ENCODE results near the gene ALMS1.
"Not testable (repeated sequence)": the region's sequence is repeated elsewhere in the genome, so short reads cannot be mapped to it uniquely, and the experiment has no call there.

The ALMS1 gene, protein sequence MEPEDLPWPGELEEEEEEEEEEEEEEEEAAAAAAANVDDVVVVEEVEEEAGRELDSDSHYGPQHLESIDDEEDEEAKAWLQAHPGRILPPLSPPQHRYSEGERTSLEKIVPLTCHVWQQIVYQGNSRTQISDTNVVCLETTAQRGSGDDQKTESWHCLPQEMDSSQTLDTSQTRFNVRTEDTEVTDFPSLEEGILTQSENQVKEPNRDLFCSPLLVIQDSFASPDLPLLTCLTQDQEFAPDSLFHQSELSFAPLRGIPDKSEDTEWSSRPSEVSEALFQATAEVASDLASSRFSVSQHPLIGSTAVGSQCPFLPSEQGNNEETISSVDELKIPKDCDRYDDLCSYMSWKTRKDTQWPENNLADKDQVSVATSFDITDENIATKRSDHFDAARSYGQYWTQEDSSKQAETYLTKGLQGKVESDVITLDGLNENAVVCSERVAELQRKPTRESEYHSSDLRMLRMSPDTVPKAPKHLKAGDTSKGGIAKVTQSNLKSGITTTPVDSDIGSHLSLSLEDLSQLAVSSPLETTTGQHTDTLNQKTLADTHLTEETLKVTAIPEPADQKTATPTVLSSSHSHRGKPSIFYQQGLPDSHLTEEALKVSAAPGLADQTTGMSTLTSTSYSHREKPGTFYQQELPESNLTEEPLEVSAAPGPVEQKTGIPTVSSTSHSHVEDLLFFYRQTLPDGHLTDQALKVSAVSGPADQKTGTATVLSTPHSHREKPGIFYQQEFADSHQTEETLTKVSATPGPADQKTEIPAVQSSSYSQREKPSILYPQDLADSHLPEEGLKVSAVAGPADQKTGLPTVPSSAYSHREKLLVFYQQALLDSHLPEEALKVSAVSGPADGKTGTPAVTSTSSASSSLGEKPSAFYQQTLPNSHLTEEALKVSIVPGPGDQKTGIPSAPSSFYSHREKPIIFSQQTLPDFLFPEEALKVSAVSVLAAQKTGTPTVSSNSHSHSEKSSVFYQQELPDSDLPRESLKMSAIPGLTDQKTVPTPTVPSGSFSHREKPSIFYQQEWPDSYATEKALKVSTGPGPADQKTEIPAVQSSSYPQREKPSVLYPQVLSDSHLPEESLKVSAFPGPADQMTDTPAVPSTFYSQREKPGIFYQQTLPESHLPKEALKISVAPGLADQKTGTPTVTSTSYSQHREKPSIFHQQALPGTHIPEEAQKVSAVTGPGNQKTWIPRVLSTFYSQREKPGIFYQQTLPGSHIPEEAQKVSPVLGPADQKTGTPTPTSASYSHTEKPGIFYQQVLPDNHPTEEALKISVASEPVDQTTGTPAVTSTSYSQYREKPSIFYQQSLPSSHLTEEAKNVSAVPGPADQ (N-terminal part only)

DNA sequence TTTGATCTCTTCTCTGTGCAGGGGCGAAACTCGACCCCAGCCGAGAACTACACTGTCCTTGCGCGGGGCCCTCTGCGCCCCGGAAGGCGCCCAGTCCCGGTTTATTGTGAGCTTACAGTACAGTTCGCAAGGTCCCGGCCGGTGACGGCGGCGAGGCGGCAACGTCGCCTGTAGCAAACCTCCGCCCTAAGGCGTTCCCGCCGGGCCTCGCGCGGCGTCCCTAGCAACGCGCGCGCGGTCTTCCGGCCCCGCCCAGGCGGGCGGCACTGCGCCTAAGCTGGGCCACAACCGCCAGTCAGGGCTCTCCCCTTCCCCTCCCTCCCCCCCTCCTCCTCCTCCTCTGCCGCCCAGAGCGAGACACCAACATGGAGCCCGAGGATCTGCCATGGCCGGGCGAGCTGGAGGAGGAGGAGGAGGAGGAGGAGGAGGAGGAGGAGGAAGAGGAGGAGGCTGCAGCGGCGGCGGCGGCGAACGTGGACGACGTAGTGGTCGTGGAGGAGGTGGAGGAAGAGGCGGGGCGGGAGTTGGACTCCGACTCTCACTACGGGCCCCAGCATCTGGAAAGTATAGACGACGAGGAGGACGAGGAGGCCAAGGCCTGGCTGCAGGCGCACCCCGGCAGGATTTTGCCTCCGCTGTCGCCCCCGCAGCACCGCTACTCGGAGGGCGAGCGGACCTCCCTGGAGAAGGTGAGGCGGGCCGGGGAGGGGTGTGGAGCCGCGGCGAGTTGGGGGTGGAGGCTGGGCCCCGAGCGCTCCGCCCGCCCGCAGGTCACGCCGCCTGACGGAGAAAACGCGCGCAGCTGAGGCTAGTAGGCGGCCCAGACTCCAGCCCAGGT, at the start of gene ALMS1:
Gene ALMS1, plus strand, starts transcription at position 333 of the 838 bp plus-strand sequence. Its CDS starts 33 bp downstream, at position 366.
- peak; percentile 68 to 91 for DNase-seq

DNA sequence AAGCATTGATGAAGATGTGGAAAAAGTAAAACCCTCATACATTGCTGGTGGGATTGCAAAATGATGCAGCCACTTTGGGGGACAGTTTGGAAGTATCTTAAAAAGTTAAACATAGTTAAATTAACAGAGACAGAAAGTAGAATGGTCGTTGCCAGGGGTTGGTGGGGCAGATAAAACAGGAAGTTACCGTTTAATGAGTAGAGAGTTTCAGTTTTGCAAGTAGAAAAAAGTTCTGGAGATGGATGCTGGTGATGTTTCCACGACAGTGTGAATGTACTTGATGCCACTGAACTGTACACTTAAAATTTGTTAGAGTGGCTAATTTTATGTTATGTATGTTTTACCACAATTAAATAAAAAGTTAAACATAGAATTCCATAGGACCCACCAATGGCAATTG, 47.8 kb upstream of the ALMS1 start:
- no peak for DNase-seq

DNA sequence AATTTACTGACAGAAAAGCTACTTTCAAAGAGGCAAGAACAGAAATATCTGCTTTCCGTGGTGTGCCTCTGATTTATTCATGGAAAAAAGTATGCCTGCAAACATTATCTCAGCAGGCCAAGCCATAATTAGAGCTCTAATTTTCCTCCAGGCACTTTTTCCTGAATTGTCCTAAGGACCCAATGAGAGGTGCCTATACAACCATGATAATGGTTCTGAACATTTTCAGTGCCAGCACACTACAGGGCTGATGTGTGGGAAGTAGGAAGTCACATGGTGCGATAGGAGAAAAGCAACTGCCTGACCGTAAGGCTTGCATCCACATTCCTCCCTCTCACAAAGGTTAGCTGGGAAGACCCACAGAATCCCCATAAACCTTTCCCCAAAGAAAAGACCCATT, 46.4 kb upstream of the ALMS1 start:
- DNase-seq = no peak

DNA sequence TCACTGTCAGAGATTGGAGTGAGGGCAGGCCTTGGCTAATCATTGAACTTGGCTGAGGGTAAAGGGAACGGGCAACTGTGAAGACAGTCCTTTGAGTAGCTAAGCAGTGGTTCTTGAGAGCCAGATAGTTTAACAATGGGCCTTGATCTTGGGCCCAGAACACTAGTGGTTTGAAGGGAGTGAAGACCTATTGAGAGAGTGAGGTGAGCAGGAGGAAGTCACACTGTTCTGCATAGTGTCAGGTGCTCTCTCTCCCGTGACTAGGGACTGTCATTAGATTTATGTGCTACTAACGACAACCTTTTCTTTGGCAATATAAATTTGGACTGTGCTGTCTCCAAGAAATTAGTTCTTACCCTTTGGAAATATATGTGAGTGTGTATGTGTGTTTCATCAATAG, 44.6 kb upstream of the ALMS1 start:
- no peak for DNase-seq

DNA sequence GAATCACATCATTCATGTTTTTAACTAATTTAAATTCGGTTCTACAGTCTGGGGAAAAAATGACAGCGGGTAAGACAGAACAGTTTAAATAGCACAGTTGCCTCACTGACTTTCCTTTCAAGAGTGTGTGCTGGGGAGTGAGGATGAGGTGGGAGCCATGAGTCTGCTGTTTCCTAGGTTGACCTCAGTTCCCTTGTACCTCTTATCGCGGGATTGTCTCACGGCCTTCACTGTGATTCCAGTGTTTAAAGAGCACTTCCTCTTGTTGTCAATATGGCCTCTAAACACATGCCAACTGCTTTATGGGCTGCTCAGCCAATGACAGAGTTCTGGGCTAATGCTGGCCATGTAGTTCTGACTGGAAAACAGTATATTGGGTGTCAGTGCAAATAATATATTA, 41.6 kb upstream of the ALMS1 start:
- DNase-seq = no peak

DNA sequence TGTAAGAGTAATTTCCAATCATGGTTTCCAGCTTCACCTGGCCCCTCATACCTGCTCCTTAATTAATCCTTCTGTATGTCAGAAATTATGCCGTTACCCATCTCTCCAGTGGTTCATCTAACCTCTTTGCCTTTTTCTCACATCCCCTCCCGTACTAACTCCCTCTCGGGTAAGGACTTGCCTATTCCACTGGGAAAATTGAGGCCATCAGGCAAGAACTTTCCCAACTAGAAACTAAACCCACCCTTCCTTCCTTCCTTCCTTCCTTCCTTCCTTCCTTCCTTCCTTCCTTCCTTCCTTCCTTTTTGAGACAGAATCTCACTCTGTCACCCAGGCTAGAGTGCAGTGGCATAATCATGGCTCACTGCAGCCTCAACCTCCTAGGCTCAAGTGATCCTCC, 40.9 kb upstream of the ALMS1 start:
- DNase-seq = not testable (repeated sequence)

DNA sequence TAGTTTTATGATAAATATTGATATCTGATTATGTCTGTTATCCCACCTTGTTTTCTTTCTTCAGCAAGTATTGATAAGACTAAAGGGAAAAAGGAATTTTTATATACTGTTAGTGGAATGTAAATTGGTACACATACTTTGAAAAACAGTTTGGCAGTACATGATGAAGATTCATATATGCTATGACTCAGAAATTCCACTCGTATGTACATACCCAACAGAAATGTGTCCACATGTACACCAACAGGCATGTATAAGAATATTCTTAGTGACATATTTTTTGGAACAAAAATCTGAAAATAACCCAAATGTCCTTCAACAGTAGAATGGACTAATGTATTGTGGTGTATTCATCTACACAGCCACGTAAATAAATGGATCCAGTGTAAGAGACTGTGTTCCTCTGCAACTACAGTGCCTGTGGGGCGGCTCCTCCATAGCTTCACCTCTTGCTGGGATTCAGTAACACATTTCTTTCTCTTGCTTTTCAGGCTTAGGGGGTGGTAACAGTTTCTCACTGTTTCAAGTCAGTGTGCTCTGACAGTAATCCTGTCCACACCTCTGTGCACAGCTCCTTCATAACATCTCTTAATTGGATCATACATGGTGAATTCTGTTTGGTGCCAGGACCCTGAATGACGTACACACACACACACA, 35.5 kb upstream of the ALMS1 start:
- DNase-seq = no peak

DNA sequence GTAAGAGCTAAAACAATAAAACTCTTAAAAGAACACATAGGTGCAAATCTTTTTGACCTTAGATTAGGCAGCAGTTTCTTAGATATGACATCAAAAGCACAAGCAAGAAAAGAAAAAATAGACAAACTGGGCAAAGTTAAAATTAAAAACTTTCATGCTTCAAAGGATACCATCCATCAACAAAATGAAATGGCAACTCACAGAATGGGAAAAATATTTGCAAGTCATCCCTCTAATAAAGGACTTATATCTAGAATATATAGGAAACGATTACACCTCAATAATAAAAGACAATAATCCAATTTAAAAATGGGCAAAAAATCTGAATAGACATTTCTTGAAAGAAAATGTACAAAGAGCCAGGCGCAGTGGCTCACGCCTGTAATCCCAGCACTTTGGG, 29.5 kb upstream of the ALMS1 start:
- DNase-seq = no peak

DNA sequence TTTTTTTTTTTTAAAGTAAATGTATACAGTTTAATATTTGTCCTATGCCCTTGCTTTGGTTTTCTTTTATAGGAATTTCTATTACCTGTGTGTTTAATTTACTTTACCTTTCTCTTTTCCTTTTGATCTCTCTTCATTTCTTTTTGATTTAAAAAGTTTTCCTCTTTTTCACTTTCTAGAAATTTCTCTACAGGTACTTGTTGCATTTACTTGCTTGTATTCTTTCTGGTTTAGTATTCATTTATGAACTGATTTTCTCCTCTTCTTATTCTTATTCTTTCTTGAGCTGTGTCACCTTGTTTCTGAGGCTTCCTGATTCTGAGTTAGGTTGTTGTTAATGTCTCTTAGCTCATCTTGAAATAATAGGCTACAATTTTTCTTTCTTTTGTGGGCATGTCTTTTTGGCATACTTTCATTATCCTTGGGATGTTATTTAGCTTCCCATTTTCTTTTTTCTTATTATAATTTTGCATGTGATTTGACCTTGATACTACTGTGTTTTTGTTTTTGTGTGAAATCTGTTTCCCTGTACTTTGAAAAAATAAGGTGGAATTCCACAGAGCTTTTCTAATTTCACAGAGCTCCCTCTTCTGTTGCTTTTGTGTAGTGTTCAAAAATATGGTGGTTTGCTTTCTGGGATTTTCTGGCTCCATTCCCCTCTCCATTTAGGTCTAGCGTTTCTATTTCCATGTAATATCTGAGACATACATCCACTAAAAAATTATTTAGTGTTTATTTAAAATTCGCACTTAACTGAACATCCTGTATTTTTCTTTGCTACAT, 25.5 kb upstream of the ALMS1 start:
- peak in 1 of 2 experiments; percentile 17 for DNase-seq

DNA sequence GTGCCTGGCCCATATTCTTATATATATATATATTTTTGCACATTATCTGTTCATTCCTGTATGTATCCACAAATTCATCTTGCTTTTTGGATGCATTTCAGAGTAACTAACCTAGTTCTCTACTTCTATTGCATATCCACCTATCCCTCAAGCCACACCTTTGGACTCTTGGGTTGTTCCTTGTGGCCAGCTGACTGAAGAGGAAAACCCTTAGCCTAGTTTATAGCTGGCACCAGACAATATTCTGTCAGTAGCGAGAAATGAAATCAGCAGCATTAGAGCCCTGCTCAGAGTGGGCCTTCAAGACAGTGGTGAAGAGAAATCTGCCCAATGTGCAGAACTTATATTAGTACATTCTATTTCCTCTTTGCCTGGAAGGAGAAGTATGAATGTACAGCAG, 19.6 kb upstream of the ALMS1 start:
- DNase-seq = no peak

DNA sequence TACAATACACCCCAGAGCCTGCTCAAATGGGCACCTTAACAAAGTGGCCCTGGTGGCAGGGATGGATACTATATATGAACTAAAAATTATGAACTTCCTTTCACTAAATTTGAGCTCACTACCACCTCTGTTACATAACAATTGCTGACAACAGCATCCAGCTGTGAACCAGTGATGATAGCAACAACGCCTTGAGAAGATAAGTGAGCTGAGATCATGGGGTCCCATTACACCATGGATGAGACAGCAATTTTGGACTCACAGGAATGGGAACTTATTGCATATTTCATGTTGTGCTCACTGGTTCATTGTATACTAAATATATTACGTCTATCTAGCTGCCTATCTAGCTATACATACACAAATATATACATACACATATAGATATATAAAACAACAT, 16.9 kb upstream of the ALMS1 start:
- no peak for DNase-seq

DNA sequence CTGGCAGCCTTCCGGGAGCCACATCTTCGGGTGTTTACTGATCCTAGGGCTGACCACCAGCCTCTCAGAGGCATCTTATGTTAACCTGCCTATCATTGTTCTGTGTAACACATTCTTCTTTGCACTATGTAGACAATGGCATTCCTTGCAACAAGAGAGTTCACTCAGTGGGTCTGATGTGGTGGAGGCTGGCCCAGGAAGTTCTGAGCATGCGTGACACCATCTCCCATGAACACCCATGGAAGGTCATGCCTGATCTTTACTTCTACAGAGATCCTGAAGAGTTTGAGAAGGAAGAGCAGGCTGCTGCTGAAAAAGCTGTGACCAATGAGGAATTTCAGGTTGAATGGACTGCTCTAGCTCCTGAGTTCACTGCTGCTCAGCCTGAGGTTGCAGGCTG, 15.3 kb upstream of the ALMS1 start:
- DNase-seq = no peak

DNA sequence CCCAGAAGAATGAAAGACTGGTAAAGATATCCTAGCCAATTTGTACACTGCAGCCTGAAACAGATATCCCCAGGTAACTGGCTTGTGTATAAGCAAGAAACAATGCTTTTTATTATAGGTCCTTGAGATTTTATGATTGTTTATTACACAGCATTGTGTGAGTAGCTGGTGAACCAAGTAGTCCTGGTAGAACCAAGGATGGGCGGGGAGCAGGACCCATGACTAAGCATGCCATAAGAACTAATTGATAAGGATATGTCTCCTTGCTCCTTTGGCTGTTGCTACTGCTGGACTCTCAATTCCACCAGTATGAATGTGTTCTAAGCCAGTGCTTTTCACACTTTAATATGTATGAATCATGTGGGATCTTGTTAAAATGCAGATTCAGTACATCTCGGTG, 12.3 kb upstream of the ALMS1 start:
- no peak for DNase-seq

DNA sequence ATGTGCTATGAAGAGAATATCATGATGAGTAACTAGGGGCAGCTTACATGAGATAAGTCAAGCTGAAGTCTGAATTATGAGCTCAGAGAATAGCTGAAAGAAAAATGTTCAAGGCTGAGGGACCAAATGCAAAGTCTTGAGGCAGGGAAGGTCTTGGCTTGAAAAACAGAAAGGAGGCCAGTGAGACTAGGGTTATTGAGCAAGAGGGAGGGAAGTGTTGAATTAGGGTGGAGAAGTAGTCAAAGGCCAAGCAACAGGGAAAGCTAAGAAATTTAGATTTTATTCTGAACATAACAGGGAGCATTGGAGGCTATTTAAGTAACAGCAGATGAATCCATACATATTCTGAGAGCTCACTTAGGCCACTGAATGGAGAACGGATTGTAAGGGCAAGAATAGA, 11.4 kb upstream of the ALMS1 start:
- DNase-seq = no peak

DNA sequence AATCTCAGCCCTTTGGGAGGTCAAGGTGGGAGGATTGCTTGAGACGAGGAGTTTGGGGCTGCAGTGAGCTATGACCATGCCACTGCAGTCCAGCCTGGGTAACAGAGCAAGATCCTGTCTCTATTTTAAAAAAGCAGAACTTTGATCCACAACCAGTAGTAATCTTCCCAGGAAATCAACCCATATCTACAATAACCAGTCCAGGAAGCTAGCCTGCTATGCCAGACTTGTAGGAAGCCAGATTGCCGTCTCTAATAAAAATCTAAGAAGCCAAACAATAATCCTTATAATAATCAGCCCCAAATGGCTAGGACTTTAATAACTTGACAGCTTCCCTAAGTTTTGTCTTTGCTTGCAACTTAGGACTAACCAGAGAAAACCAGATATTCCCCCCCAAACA, 9.0 kb upstream of the ALMS1 start:
- DNase-seq = no peak

DNA sequence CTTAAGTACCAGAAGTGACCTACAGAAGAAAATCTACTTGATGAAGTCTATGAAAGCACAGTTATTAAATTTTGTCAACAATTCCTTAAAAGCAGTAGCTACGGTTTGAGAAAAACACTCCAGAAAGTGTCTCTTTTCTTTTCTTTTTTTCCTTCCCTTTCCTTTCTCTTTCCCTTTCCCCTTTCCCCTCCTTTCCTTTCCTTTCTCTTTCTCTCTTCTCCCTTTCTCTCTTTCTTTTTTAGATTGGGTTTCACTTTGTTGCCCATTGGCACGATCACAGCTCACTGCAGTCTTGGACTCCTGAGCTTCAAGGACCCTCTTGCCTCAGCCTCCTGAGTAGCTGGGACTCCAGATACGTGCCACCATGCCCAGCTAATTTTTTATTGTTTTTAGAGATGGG, 2.6 kb upstream of the ALMS1 start:
- DNase-seq = no peak

DNA sequence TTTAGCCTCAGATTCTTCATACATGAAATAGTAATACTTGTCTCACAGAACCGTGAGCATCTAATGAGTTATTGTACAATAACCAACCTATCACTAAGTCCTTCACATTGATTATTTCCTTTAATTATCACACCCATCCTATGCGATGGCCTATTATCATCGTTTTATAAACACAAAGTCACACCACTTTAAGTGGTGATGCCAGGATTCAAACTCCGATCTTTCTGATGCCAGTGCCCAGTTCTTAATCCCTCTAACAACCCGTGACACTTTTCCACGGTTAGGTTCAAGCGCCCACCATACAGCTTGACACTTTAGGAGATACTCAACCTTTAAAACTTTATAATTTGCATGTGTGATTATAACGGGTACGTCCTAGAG, 523 bp upstream of the ALMS1 start:
- no peak for DNase-seq

DNA sequence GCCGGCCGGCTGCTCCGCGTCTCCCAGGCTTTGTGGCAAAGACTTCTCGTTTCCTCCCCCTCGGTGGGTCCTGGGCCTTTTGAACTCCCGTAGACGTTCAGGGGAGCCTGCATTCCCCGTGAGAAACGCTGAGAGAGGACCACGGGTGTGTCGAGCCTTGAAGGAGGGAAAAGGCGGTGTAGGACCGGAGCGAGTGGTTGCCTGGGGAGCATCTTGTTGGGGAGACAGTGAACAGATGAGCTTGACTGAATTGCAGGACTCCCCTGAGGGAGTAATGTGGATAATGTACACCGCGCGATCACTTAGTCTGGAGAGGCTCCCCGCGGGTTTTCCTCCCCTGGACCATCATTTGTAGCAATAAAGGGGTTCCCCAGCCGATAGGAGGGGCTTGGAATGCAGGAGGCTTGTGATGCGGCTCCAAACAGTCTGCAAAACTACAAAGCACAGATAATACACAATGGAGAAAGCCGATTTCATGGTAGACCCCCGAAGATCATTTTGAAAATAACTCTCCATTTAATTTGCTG, 769 bp downstream of the ALMS1 start:
- no peak for DNase-seq

DNA sequence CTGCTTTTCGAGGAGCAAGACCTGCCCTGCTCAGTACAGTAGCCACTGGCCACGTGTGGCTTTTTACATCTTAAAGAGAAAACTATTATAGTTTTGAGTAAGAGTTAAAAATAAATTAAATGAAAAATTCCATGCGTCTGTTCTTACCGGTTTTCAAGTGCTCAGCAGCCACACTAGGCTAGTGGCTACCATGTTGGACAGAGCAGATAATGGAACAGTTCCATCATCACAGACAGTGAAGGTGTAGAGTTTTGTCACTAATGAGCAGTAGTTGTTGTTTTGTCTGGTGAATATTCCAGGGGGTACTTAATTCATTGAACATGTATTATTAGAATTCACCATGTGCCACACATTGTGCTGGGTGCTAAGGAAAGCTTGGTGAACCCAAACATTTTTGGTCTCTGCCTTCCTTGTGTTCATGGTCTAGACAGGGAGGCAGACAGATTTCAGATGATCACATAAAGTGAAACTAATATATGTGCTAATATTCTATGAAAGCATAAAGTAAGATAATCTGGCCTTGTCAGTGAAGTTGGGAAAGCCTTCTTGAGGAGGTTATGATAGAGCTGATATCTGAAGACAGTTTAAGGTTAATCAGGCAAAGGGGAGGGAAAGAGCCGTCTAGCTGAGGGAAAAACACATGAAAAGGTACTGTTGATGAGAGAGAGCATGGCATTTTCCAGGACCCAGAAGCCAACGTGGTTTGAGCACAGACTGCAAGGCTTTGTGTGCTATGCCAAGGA, 1.4 kb downstream of the ALMS1 start:
- DNase-seq = no peak

Measured in SW 1271 (cell line).